ENCODE results near the gene ATP6V1B1.

ATP6V1B1 gene

DNA sequence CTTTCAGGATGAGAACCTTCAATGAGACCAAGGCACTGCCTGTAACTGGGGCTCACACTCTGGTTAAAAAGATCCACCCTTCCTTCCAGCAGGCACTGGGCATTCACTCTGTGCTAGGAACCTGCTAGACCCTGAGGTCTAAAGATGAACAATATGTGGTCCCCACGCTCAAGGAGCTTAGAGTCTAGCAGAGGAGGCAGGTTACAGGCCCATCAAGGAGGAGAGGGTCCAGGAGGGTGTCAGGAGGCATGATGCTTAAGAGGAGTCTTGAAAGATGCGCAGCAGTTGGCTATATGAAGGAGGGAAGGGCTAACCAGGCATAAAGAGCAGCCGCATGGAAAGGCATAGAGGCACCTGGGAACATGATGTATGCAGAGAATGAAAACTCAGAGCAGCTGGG lies 47.3 kb downstream of the ATP6V1B1 start:
- Histone ChIP-seq H3K4me3 (ENCODE audit: low read depth, low read length) (no peak overlapping the region), H3K9me3 (ENCODE audit: severe bottlenecking) (no peaks in the 10 kb centered on the region), H3K27ac (peak overlapping the region; percentile 5), H3K27me3 (ENCODE audit: insufficient read depth, low read depth, severe bottlenecking) (no peaks in the 10 kb centered on the region), H3K36me3 (peaks cover 25% of the 10 kb centered on the region)
- no peak for DNase-seq
- TF ChIP-seq, protein P1, sequence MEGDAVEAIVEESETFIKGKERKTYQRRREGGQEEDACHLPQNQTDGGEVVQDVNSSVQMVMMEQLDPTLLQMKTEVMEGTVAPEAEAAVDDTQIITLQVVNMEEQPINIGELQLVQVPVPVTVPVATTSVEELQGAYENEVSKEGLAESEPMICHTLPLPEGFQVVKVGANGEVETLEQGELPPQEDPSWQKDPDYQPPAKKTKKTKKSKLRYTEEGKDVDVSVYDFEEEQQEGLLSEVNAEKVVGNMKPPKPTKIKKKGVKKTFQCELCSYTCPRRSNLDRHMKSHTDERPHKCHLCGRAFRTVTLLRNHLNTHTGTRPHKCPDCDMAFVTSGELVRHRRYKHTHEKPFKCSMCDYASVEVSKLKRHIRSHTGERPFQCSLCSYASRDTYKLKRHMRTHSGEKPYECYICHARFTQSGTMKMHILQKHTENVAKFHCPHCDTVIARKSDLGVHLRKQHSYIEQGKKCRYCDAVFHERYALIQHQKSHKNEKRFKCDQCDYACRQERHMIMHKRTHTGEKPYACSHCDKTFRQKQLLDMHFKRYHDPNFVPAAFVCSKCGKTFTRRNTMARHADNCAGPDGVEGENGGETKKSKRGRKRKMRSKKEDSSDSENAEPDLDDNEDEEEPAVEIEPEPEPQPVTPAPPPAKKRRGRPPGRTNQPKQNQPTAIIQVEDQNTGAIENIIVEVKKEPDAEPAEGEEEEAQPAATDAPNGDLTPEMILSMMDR (IDR thresholded peaks at IDR 0.05; ENCODE audit: low read depth, low read length), result no peak

DNA sequence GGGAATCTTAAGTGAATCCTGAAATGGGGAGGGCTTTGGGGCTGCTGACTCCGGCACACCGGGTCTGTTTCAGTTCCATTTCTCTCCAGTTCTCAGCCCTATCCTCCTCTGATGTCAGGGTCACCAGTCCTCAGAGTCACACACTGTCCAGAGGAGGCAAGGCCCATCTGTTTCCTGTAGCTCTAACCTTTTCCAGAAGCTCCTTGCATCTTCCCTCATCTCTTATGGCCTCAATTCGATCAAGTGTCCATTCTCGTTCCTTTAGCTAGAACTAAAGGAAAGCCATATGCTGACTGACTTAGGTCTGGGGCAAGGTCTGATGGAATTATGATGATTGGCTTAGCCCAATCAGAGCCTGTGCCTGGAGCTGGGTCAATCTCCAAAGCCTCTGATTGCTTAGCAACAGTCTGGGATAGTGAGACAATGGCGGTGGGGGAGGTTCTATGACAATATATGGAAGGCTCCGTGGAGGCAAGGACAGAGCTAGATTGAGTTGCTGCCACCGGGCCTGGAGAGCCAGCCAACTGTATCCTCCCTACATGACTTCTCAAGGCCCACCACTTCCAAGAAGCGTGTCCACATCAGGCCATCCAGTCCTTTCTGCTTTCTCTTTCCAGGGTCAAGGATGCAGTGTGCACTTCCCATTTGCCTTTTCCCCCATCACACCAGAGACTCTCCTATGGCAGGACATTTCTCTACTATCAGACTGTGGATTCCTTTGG lies 48.0 kb downstream of the ATP6V1B1 start:
- no peak overlapping the region for H3K4me3 ChIP-seq (ENCODE audit: low read depth, low read length)
- H3K9me3 ChIP-seq (ENCODE audit: severe bottlenecking), result no peaks in the 10 kb centered on the region
- peak overlapping the region; percentile 55 for H3K27ac ChIP-seq
- H3K36me3 ChIP-seq, result peaks cover 32% of the 10 kb centered on the region
- DNase-seq, result peak; percentile 83
- H3K27me3 ChIP-seq (ENCODE audit: insufficient read depth, low read depth, severe bottlenecking), result no peaks in the 10 kb centered on the region
- TF ChIP-seq, protein P1 (IDR thresholded peaks at IDR 0.05; ENCODE audit: low read depth, low read length), result no peak

DNA sequence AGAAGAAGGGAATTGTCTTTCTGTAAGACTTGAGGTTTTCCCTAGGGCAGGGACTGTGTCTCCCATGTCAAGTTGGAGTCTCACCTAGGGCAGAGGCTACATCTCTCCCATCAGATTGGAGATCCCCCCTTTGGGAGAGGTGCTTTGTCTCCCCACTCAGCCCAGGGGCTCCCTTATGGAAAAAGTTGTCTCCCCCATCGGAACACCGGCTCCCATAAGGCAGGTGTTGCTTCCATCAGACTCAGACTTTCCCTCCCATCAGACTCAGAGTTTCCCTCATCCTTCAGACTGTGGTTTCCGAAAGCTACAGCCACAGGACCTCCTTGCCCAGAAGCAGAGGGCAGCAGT lies 48.5 kb downstream of the ATP6V1B1 start:
- no peak for DNase-seq
- peaks cover 38% of the 10 kb centered on the region for H3K36me3 ChIP-seq
- TF ChIP-seq, protein P1 (IDR thresholded peaks at IDR 0.05; ENCODE audit: low read depth, low read length), result no peak
- H3K27ac ChIP-seq, result peak overlapping the region; percentile 55
- no peaks in the 10 kb centered on the region for H3K9me3 ChIP-seq (ENCODE audit: severe bottlenecking)
- H3K27me3 ChIP-seq (ENCODE audit: insufficient read depth, low read depth, severe bottlenecking), result no peaks in the 10 kb centered on the region
- H3K4me3 ChIP-seq (ENCODE audit: low read depth, low read length), result no peak overlapping the region

DNA sequence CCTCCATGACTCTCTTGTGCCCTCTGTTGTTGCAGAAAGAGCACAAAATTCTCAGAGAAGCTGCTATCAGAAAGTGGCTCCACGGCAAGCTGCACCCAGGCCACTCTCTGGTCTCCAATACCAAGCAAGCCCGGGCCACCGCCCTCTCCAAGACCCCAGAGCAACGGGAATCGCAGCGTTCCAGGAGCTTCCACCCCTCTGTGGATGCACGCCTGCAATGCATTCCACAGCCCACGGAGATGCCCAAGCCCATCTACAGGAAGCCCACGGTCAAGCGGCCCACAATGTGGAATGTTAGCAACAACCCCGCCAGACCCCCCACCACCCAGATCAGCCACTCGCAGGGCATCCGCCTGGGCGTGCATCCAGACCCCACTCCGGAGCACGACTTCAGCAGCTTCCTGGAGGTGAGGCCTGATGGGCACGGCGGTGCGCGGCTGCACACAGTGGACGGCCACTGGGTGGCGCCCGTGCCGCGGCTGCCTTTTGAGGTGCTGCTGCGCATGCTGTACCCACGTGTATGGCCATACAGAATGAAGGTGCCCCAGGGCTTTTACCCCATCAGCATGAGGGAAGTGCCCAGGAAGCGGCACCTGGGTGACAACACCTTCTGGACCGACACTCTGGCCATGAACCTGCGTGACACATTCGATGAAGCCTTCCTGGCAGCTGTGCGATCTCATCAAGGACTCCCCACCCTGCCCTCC lies 49.0 kb downstream of the ATP6V1B1 start:
- H3K36me3 ChIP-seq, result peaks cover 43% of the 10 kb centered on the region
- H3K27ac ChIP-seq, result no peak overlapping the region; the same call in 1 of the 2 replicates
- no peak overlapping the region for H3K4me3 ChIP-seq (ENCODE audit: low read depth, low read length)
- TF ChIP-seq, protein P1 (IDR thresholded peaks at IDR 0.05; ENCODE audit: low read depth, low read length), result peak; percentile 98
- no peaks in the 10 kb centered on the region for H3K9me3 ChIP-seq (ENCODE audit: severe bottlenecking)
- H3K27me3 ChIP-seq (ENCODE audit: insufficient read depth, low read depth, severe bottlenecking), result no peaks in the 10 kb centered on the region
- DNase-seq, result peak; percentile 85

DNA sequence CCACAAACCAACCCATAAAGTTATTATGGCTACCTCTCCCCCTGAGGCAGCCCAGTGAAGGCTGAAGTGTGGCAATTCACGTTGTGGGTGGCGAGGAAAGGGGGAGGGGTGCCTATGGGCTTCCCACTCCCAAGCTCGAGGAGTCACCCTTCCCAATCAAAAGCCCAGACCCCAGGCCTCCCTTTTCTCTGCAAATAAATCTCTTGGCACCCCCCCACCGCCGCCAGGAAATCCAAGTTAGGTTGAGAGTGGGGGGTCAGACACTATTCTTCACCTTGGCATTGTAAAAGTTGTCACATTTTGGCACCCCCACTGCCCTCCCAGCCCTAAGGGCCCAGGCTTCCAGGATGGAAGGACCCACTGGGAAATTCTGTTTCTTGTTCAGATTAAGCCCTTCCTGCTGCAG lies 49.6 kb downstream of the ATP6V1B1 start:
- Histone ChIP-seq H3K27me3 (ENCODE audit: insufficient read depth, low read depth, severe bottlenecking) (no peaks in the 10 kb centered on the region), H3K9me3 (ENCODE audit: severe bottlenecking) (no peaks in the 10 kb centered on the region), H3K4me3 (ENCODE audit: low read depth, low read length) (no peak overlapping the region), H3K36me3 (peaks cover 49% of the 10 kb centered on the region), H3K27ac (no peak overlapping the region)
- no peak for DNase-seq
- TF ChIP-seq, protein P1 (IDR thresholded peaks at IDR 0.05; ENCODE audit: low read depth, low read length), result no peak
